Measurements from ENCODE around the gene AEBP1. TPM values are rescaled to one million over a fixed set of nuclear protein-coding genes. Genes with fewer than 3 reads are reported as not detected.

AEBP1 gene
- total RNA-seq, 2 donors from 2014 or later, result 39.2 to 51.9 TPM

- DNase-seq (no peak), ATAC-seq (no peak)
- no peaks in the 10 kb centered on the region for H3K36me3 ChIP-seq (replicated peaks in 1 of 2; ENCODE audit: insufficient read depth in 1 of 2, low read depth in 2 of 2)
- intact Hi-C loops (cut with DNase I), result no loop called here
- no peaks in the 10 kb centered on the region for H3K4me1 ChIP-seq
- H3K27me3 ChIP-seq, result no peaks in the 10 kb centered on the region
- 31 to 41% methylated on average over 1 of the region's 1 CpG for WGBS, 2 donors
- TF ChIP-seq CTCF (IDR thresholded peaks at IDR 0.05), result no peak
- TF ChIP-seq POLR2A (IDR thresholded peaks at IDR 0.05), result no peak
- no peak overlapping the region for H3K27ac ChIP-seq
- H3K4me3 ChIP-seq, result no peak overlapping the region
- no peaks in the 10 kb centered on the region for H3K9me3 ChIP-seq
Observed at GRCh38 chr7:44163591-44163990, 59.4 kb downstream of the AEBP1 start.

Small RNA genes within 50 kb of the gene (microRNA-seq; reads per million reads assigned to microRNA genes)
- gene MIR6838 (ENCODE audit: borderline number of aligned reads in 2 of 2, borderline replicate concordance in 2 of 2), result 0 to 0.45 reads per million in 2 donors

Small RNA genes within 50 kb of the gene (small RNA-seq; reads per million reads assigned to genes)
- gene RNA5SP230, result not detected

Other genes with a start within 250 kb of the AEBP1 start
- gene MRPS24, start 234.8 kb upstream of the AEBP1 start, total RNA-seq, result 10 to 100 TPM; 81.7 to 99.9 TPM
- 10 to 100 TPM; 15.6 to 22.1 TPM for gene URGCP, start 197.7 kb upstream of the AEBP1 start, total RNA-seq
- gene UBE2D4, start 177.9 kb upstream of the AEBP1 start, total RNA-seq, result 10 to 100 TPM; 16.5 to 18.4 TPM
- not detected for gene SPDYE1, start 106.4 kb upstream of the AEBP1 start, total RNA-seq
- gene DBNL, start 59.6 kb upstream of the AEBP1 start, total RNA-seq, result 10 to 100 TPM; 62.0 to 96.6 TPM
- 1 to 10 TPM in 1 of 2 donors, not detected in 1; 1.6 TPM for gene PGAM2, start 38.8 kb upstream of the AEBP1 start, total RNA-seq
- gene POLM, start 21.8 kb upstream of the AEBP1 start, total RNA-seq, result 10 to 100 TPM; 49.8 to 53.7 TPM
- 10 to 100 TPM; 32.7 to 64.6 TPM for gene POLD2, start 19.2 kb downstream of the AEBP1 start, total RNA-seq
- not detected for gene MYL7, start 37.0 kb downstream of the AEBP1 start, total RNA-seq
- gene GCK, start 85.1 kb downstream of the AEBP1 start, total RNA-seq, result 1 to 10 TPM; 1.3 to 2.1 TPM
- 10 to 100 TPM; 37.6 to 55.4 TPM for gene YKT6, start 96.6 kb downstream of the AEBP1 start, total RNA-seq
- 1 to 10 TPM in 1 of 2 donors, under 1 TPM in 1; 0.52 to 7.6 TPM for gene CAMK2B, start 221.2 kb downstream of the AEBP1 start, total RNA-seq